Activated naive CD4-positive, alpha-beta T cell treated with Interleukin-2 at 50 U/mL for 16 hours (primary cell): Measurements from ENCODE around the gene ADARB2.
"Not testable (repeated sequence)": the region's sequence is repeated elsewhere in the genome, so short reads cannot be mapped to it uniquely, and the experiment has no call there.

Experiments used
- DNase-seq: peaks from one replicate; pipeline ENCODE4 v3.0.0-alpha.2; 2020

ADARB2 gene

GRCh38 chr10:1414893-1415292, 322.4 kb downstream of the ADARB2 start:
- DNase-seq, result no peak

- not testable (repeated sequence) for DNase-seq
These were observed 323.0 kb downstream of the ADARB2 start for GRCh38 chr10:1414346-1414745.

GRCh38 chr10:1413823-1414222, 323.5 kb downstream of the ADARB2 start:
- DNase-seq, result no peak

GRCh38 chr10:1413256-1413655, 324.1 kb downstream of the ADARB2 start:
- DNase-seq, result no peak

GRCh38 chr10:1412531-1413189, 324.7 kb downstream of the ADARB2 start:
- no peak for DNase-seq

- DNase-seq, result no peak
These were observed 325.4 kb downstream of the ADARB2 start for GRCh38 chr10:1411956-1412355.

GRCh38 chr10:1411451-1411850, 325.9 kb downstream of the ADARB2 start:
- no peak for DNase-seq

- no peak for DNase-seq
These were observed 326.6 kb downstream of the ADARB2 start for GRCh38 chr10:1410469-1411395.

GRCh38 chr10:1410032-1410431, 327.3 kb downstream of the ADARB2 start:
- no peak for DNase-seq

GRCh38 chr10:1409392-1409791, 327.9 kb downstream of the ADARB2 start:
- DNase-seq, result no peak

GRCh38 chr10:1408651-1409367, 328.5 kb downstream of the ADARB2 start:
- DNase-seq, result no peak

- no peak for DNase-seq
These were observed 330.1 kb downstream of the ADARB2 start for GRCh38 chr10:1406967-1407945.

- no peak for DNase-seq
These were observed 331.0 kb downstream of the ADARB2 start for GRCh38 chr10:1406132-1406966.

- no peak for DNase-seq
These were observed 332.7 kb downstream of the ADARB2 start for GRCh38 chr10:1404323-1405260.

GRCh38 chr10:1403508-1404322, 333.6 kb downstream of the ADARB2 start:
- no peak for DNase-seq

GRCh38 chr10:1402816-1403507, 334.4 kb downstream of the ADARB2 start:
- DNase-seq, result no peak

- DNase-seq, result no peak
These were observed 335.1 kb downstream of the ADARB2 start for GRCh38 chr10:1402016-1402770.
